CD8-positive, alpha-beta memory T cell (primary cell): ENCODE measurements around the gene NAV3. TPM values are rescaled to one million over a fixed set of nuclear protein-coding genes. Genes with fewer than 3 reads are reported as not detected.

Source experiments
- CTCF ChIA-PET: fragments of 350-600 bp; sonication (Branson Sonifier 250); formaldehyde crosslinking; loops from one replicate; lab custom pipeline; 2021; ENCODE audit warnings: antibody characterized with exemption; lab: Charles Lee
- POLR2A ChIA-PET: fragments of 350-600 bp; sonication (Branson Sonifier 250); formaldehyde crosslinking; loops from one replicate; lab custom pipeline; 2021; ENCODE audit warnings: antibody characterized with exemption; lab: Charles Lee
- DNase-seq, 5 donors: peaks; one replicate each; pipeline versions ENCODE4 v3.0.0 to v3.0.0-alpha.2; 2020 to 2022; ENCODE audit warnings: mixed read lengths in 1 of 5
- H3K27ac ChIP-seq: one replicate; pipeline ENCODE4 v1.7.0; 2013; ENCODE audit warnings: low read depth, mild to moderate bottlenecking, low read length, moderate library complexity
- H3K27me3 ChIP-seq: 2 replicates; pipeline ENCODE4 v1.7.0; 2013; ENCODE audit warnings: low read length, mild to moderate bottlenecking; ENCODE audit not compliant: insufficient read depth, poor library complexity, severe bottlenecking
- H3K36me3 ChIP-seq: 2 replicates; pipeline ENCODE4 v1.7.0; 2013; ENCODE audit warnings: mild to moderate bottlenecking, low read length, moderate library complexity; ENCODE audit not compliant: insufficient read depth
- H3K4me1 ChIP-seq: 2 replicates; pipeline ENCODE4 v1.7.0; 2013; ENCODE audit warnings: mild to moderate bottlenecking, low read length, moderate library complexity; ENCODE audit not compliant: insufficient read depth
- H3K4me3 ChIP-seq: 2 replicates; pipeline ENCODE4 v1.7.0; 2013; ENCODE audit warnings: mild to moderate bottlenecking, low read length
- H3K9me3 ChIP-seq: 2 replicates; pipeline ENCODE4 v1.7.0; 2013; ENCODE audit warnings: mild to moderate bottlenecking, low read length
- H3K27ac Mint-ChIP-seq, 8 donors: one replicate each; pipeline ENCODE4 v1.8.0; 2020 to 2021; ENCODE audit warnings: mixed read lengths in 8 of 8, mild to moderate bottlenecking in 6 of 8, inconsistent platforms in 3 of 8, moderate library complexity in 3 of 8
- H3K27me3 Mint-ChIP-seq, 2 donors: one replicate each; pipeline ENCODE4 v1.8.0; 2020 to 2021; ENCODE audit warnings: mixed read lengths in 2 of 2, mild to moderate bottlenecking in 1 of 2, moderate library complexity in 1 of 2
- H3K36me3 Mint-ChIP-seq, 3 donors: one replicate each; pipeline ENCODE4 v1.8.0; 2020 to 2021; ENCODE audit warnings: mixed read lengths in 3 of 3, inconsistent platforms in 1 of 3, mild to moderate bottlenecking in 1 of 3
- H3K4me1 Mint-ChIP-seq, 3 donors: one replicate each; pipeline ENCODE4 v1.8.0; 2020 to 2021; ENCODE audit warnings: mixed read lengths in 3 of 3, inconsistent platforms in 1 of 3, mild to moderate bottlenecking in 1 of 3
- H3K4me3 Mint-ChIP-seq, 7 donors: one replicate each; pipeline ENCODE4 v1.8.0; 2020 to 2021; ENCODE audit warnings: mixed read lengths in 7 of 7, mild to moderate bottlenecking in 6 of 7, moderate library complexity in 4 of 7, inconsistent platforms in 2 of 7
- H3K9me3 Mint-ChIP-seq, 5 donors: one replicate each; pipeline ENCODE4 v1.8.0; 2020 to 2022; ENCODE audit warnings: mixed read lengths in 5 of 5, mild to moderate bottlenecking in 3 of 5, moderate library complexity in 2 of 5, inconsistent platforms in 1 of 5
- polyA plus RNA-seq: library from polyadenylated mRNA; unstranded; fragments of 300-500 nt; fragmentation: Illumina TruSeq; gene quantifications from one replicate; pipeline ENCODE4 v1.2.3, GENCODE V29; 2021
- total RNA-seq, 2 experiments: library from RNA; stranded (reverse); gene quantifications; one replicate each; pipeline ENCODE4 v1.2.3, GENCODE V29; 2021

The NAV3 gene
- total and polyA plus RNA-seq, 3 experiments from 2014 or later: not detected

DNA sequence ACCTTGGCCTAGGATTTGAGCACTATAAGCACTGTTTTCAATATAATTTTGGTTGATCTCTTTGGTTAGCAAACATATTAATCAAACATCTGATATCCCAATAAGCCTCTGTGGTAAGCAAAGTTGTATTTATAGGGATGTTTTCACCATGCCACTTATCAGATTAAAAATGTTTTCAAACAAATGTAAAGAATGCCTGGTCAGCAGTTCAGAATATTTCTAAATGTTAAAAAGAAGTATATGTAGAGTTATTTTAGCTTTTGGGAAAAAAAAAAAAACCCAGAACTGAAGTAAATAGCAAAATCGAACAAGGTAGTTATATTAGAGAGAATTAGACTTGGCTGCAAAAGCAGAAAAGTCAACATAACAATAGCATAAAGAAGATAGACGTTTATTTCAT, 3.9 kb downstream of the NAV3 start:
- CTCF ChIA-PET: no interaction called here
- no peak overlapping the region for H3K4me3 ChIP-seq
- Mint-ChIP-seq H3K4me1 (no peaks in the 10 kb centered on the region), H3K27me3 (no peaks in the 10 kb centered on the region), H3K9me3 (peaks cover 2 to 7% (median 4%) of the 10 kb centered on the region in 5 donors), H3K27ac (no peak overlapping the region), H3K36me3 (no peaks in the 10 kb centered on the region), H3K4me3 (no peak overlapping the region)
- POLR2A ChIA-PET: no interaction called here
- no peak overlapping the region for H3K27ac ChIP-seq
- H3K4me1 ChIP-seq: no peaks in the 10 kb centered on the region
- H3K36me3 ChIP-seq: no peaks in the 10 kb centered on the region
- no peaks in the 10 kb centered on the region for H3K9me3 ChIP-seq
- no peaks in the 10 kb centered on the region for H3K27me3 ChIP-seq
- DNase-seq: no peak

- Histone ChIP-seq H3K27ac (no peak overlapping the region), H3K27me3 (no peaks in the 10 kb centered on the region), H3K9me3 (no peaks in the 10 kb centered on the region), H3K4me3 (no peak overlapping the region), H3K36me3 (no peaks in the 10 kb centered on the region), H3K4me1 (no peaks in the 10 kb centered on the region)
- H3K36me3 Mint-ChIP-seq: no peaks in the 10 kb centered on the region
- peaks cover 3 to 7% (median 4%) of the 10 kb centered on the region in 5 donors for H3K9me3 Mint-ChIP-seq
- no peaks in the 10 kb centered on the region for H3K27me3 Mint-ChIP-seq
- H3K27ac Mint-ChIP-seq: no peak overlapping the region
- CTCF ChIA-PET: no interaction called here
- POLR2A ChIA-PET: no interaction called here
- no peak for DNase-seq
- no peak overlapping the region for H3K4me3 Mint-ChIP-seq
- no peaks in the 10 kb centered on the region for H3K4me1 Mint-ChIP-seq
Observed at GRCh38 chr12:77835969-77836368, 5.3 kb downstream of the NAV3 start.

DNA sequence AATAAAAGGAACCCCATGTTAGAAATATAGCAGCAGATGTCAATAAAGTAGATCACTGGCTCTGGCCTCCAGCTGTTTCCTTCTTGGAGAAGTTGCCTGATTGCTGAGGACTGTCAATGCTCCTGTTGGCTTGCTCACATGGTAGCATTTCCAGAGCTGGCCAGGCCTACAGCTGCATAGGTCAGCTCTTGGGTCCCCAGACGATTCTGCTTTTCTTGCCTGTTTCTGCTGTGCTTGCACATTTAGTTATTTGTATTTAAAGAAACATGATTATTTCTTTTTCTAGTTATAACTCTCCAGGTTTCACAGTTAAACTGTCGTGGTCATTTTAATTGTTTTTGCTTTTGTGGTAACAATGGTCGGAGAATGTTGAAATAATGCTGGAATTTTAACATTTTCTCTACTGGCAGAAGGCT, 7.2 kb downstream of the NAV3 start:
- H3K9me3 Mint-ChIP-seq: peaks cover 4 to 8% (median 6%) of the 10 kb centered on the region in 5 donors
- no peaks in the 10 kb centered on the region for H3K27me3 Mint-ChIP-seq
- Histone ChIP-seq H3K4me1 (no peaks in the 10 kb centered on the region), H3K36me3 (no peaks in the 10 kb centered on the region), H3K4me3 (no peak overlapping the region), H3K27ac (no peak overlapping the region), H3K9me3 (no peaks in the 10 kb centered on the region), H3K27me3 (no peaks in the 10 kb centered on the region)
- H3K4me3 Mint-ChIP-seq: no peak overlapping the region
- H3K4me1 Mint-ChIP-seq: no peaks in the 10 kb centered on the region
- CTCF ChIA-PET: no interaction called here
- no peak for DNase-seq
- H3K27ac Mint-ChIP-seq: no peak overlapping the region
- POLR2A ChIA-PET: no interaction called here
- no peaks in the 10 kb centered on the region for H3K36me3 Mint-ChIP-seq

DNA sequence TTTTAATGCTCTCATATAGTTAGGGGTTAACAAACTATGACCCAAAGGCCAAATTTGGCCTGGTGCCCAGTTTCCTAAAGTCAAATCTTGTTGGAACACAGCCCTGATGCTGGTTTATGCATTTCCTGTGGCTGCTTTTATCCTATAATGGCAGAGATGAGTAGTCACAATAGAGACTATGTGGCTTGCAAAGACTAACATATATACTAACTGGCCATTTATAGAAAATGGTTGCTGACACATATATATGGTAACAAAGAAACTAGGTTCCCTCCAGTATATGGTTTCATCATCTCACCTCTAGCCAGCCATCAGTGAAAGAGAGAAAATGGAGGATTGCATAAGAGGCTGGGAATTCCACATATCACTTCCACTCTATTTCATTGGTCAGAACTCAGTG, 10.8 kb downstream of the NAV3 start:
- H3K9me3 ChIP-seq: no peaks in the 10 kb centered on the region
- POLR2A ChIA-PET: no interaction called here
- no peak for DNase-seq
- H3K36me3 Mint-ChIP-seq: no peaks in the 10 kb centered on the region
- no peaks in the 10 kb centered on the region for H3K27me3 Mint-ChIP-seq
- no peaks in the 10 kb centered on the region for H3K27me3 ChIP-seq
- H3K9me3 Mint-ChIP-seq: peaks cover 0 to 8% (median 4%) of the 10 kb centered on the region in 5 donors
- no peaks in the 10 kb centered on the region for H3K4me1 ChIP-seq
- H3K36me3 ChIP-seq: no peaks in the 10 kb centered on the region
- H3K4me1 Mint-ChIP-seq: no peaks in the 10 kb centered on the region
- CTCF ChIA-PET: no interaction called here
- no peak overlapping the region for H3K27ac Mint-ChIP-seq
- no peak overlapping the region for H3K4me3 Mint-ChIP-seq
- H3K27ac ChIP-seq: no peak overlapping the region
- no peak overlapping the region for H3K4me3 ChIP-seq

- no peaks in the 10 kb centered on the region for H3K4me1 Mint-ChIP-seq
- DNase-seq: no peak
- no peaks in the 10 kb centered on the region for H3K36me3 Mint-ChIP-seq
- CTCF ChIA-PET: no interaction called here
- no peaks in the 10 kb centered on the region for H3K27me3 ChIP-seq
- no peak overlapping the region for H3K4me3 ChIP-seq
- H3K9me3 Mint-ChIP-seq: peaks cover 2 to 13% (median 5%) of the 10 kb centered on the region in 5 donors
- no peak overlapping the region for H3K27ac ChIP-seq
- H3K4me3 Mint-ChIP-seq: no peak overlapping the region
- POLR2A ChIA-PET: no interaction called here
- no peaks in the 10 kb centered on the region for H3K9me3 ChIP-seq
- no peaks in the 10 kb centered on the region for H3K27me3 Mint-ChIP-seq
- no peaks in the 10 kb centered on the region for H3K4me1 ChIP-seq
- H3K27ac Mint-ChIP-seq: no peak overlapping the region
- no peaks in the 10 kb centered on the region for H3K36me3 ChIP-seq
Observed at GRCh38 chr12:77842430-77842829, 11.7 kb downstream of the NAV3 start.

DNA sequence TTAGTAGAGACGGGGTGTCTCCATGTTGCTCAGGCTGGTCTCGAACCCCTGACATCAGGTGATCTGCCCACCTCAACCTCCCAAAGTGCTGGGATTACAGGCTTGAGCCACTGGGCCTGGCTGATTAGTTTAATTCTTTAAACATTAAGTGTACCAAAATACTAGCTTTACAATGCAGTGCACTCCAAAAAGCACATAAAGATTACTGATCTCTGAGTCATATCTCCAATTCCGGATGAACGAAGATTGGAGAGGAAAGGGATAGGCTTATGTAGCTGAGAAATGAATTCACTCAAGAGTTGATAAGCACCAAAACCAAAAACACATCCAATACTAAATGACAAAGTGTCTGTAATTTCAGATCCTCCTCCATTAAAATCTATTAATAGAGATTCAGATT, 15.1 kb downstream of the NAV3 start:
- H3K4me1 ChIP-seq: no peaks in the 10 kb centered on the region
- Mint-ChIP-seq H3K4me1 (no peaks in the 10 kb centered on the region), H3K4me3 (no peak overlapping the region), H3K27ac (no peak overlapping the region), H3K36me3 (no peaks in the 10 kb centered on the region), H3K27me3 (no peaks in the 10 kb centered on the region), H3K9me3 (peaks cover 1 to 22% (median 5%) of the 10 kb centered on the region in 5 donors)
- no peaks in the 10 kb centered on the region for H3K9me3 ChIP-seq
- H3K36me3 ChIP-seq: no peaks in the 10 kb centered on the region
- no peak for DNase-seq
- POLR2A ChIA-PET: no interaction called here
- no peak overlapping the region for H3K4me3 ChIP-seq
- no peak overlapping the region for H3K27ac ChIP-seq
- CTCF ChIA-PET: no interaction called here
- no peaks in the 10 kb centered on the region for H3K27me3 ChIP-seq

DNA sequence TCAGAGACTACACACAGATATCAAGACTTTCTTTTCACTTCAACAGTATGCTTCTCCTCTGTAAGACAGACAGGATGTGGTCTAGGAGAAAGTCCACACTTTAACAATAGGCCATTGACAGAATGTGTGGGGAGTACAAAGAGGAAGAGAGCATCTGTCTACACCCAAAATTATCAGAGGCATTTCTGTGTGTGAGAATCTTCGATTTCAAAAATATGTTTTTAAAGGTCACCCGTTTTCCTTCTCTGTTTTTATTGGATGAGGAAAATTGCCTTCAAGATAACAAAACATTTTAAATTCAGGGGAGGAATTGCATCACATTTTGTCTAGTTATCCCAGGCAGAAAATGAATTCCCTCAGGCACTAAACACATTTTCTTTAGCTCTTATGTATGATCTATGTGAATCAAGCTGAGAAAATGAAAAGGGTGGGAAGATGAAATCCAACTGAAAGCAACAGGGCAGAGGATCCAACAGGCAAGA, 16.4 kb downstream of the NAV3 start:
- CTCF ChIA-PET: no interaction called here
- no peaks in the 10 kb centered on the region for H3K4me1 ChIP-seq
- POLR2A ChIA-PET: no interaction called here
- no peaks in the 10 kb centered on the region for H3K27me3 Mint-ChIP-seq
- DNase-seq: no peak
- no peak overlapping the region for H3K4me3 ChIP-seq
- H3K9me3 Mint-ChIP-seq: peaks cover 1 to 18% (median 6%) of the 10 kb centered on the region in 5 donors
- H3K27me3 ChIP-seq: no peaks in the 10 kb centered on the region
- H3K9me3 ChIP-seq: no peaks in the 10 kb centered on the region
- H3K36me3 ChIP-seq: no peaks in the 10 kb centered on the region
- H3K4me3 Mint-ChIP-seq: no peak overlapping the region
- no peaks in the 10 kb centered on the region for H3K4me1 Mint-ChIP-seq
- H3K36me3 Mint-ChIP-seq: no peaks in the 10 kb centered on the region
- H3K27ac ChIP-seq: no peak overlapping the region
- H3K27ac Mint-ChIP-seq: no peak overlapping the region

GRCh38 chr12:77847680-77848431, 17.2 kb downstream of the NAV3 start:
- POLR2A ChIA-PET: no interaction called here
- Mint-ChIP-seq H3K27me3 (no peaks in the 10 kb centered on the region), H3K9me3 (peaks cover under 1 to 18% (median 6%) of the 10 kb centered on the region in 5 donors), H3K4me3 (no peak overlapping the region), H3K4me1 (no peaks in the 10 kb centered on the region), H3K27ac (no peak overlapping the region), H3K36me3 (no peaks in the 10 kb centered on the region)
- H3K4me1 ChIP-seq: no peaks in the 10 kb centered on the region
- no peaks in the 10 kb centered on the region for H3K9me3 ChIP-seq
- no peak overlapping the region for H3K4me3 ChIP-seq
- no peaks in the 10 kb centered on the region for H3K27me3 ChIP-seq
- CTCF ChIA-PET: no interaction called here
- no peaks in the 10 kb centered on the region for H3K36me3 ChIP-seq
- no peak for DNase-seq
- no peak overlapping the region for H3K27ac ChIP-seq
